ENCODE data around the gene GNB1.
"Not testable (repeated sequence)": the region's sequence is repeated elsewhere in the genome, so short reads cannot be mapped to it uniquely, and the experiment has no call there.

Gene GNB1

GRCh38 chr1:1752636-1753606 is 138.0 kb downstream of the GNB1 start:
- Histone ChIP-seq H3K27ac (ENCODE audit: low read depth, low read length, poor library complexity, severe bottlenecking) (no peak overlapping the region), H3K4me1 (ENCODE audit: insufficient read depth, low read length, severe bottlenecking) (peaks cover 4% of the 10 kb centered on the region), H3K4me2 (ENCODE audit: low read length) (no peak overlapping the region), H4K20me1 (ENCODE audit: insufficient read depth, low read length) (no peaks in the 10 kb centered on the region), H3K27me3 (ENCODE audit: insufficient read depth, low read length) (no peaks in the 10 kb centered on the region), H3K9ac (ENCODE audit: low read length) (no peak overlapping the region), H3K9me2 (ENCODE audit: low read depth, low read length) (no peaks in the 10 kb centered on the region), H3K9me3 (ENCODE audit: low read length) (no peaks in the 10 kb centered on the region), H3K4me3 (ENCODE audit: low read depth, low read length, poor library complexity, severe bottlenecking) (no peak overlapping the region), H3K79me2 (ENCODE audit: insufficient read depth, low read length) (no peaks in the 10 kb centered on the region), H3K36me3 (ENCODE audit: insufficient read depth, low read length) (peaks cover 61% of the 10 kb centered on the region), H3F3A (ENCODE audit: insufficient read depth, low read length) (no peaks in the 10 kb centered on the region), H2AFZ (ENCODE audit: low read length) (no peak overlapping the region)
- TF ChIP-seq CTCF (IDR thresholded peaks at IDR 0.05; ENCODE audit: low read length) (no peak), EZH2 (IDR thresholded peaks at IDR 0.05; ENCODE audit: borderline replicate concordance, low read length) (no peak)

- no peak overlapping the region for H3K27ac ChIP-seq (ENCODE audit: low read depth, low read length, poor library complexity, severe bottlenecking)
- H4K20me1 ChIP-seq (ENCODE audit: insufficient read depth, low read length): no peaks in the 10 kb centered on the region
- no peaks in the 10 kb centered on the region for H3K9me2 ChIP-seq (ENCODE audit: low read depth, low read length)
- H3K79me2 ChIP-seq (ENCODE audit: insufficient read depth, low read length): no peaks in the 10 kb centered on the region
- no peak overlapping the region for H3K4me3 ChIP-seq (ENCODE audit: low read depth, low read length, poor library complexity, severe bottlenecking)
- H3K9ac ChIP-seq (ENCODE audit: low read length): no peak overlapping the region
- H3K9me3 ChIP-seq (ENCODE audit: low read length): no peaks in the 10 kb centered on the region
- H3F3A ChIP-seq (ENCODE audit: insufficient read depth, low read length): no peaks in the 10 kb centered on the region
- H3K27me3 ChIP-seq (ENCODE audit: insufficient read depth, low read length): no peaks in the 10 kb centered on the region
- TF ChIP-seq CTCF (IDR thresholded peaks at IDR 0.05; ENCODE audit: low read length): no peak
- no peak for TF ChIP-seq EZH2 (IDR thresholded peaks at IDR 0.05; ENCODE audit: borderline replicate concordance, low read length)
- no peak overlapping the region for H3K4me2 ChIP-seq (ENCODE audit: low read length)
- H2AFZ ChIP-seq (ENCODE audit: low read length): no peak overlapping the region
- H3K4me1 ChIP-seq (ENCODE audit: insufficient read depth, low read length, severe bottlenecking): peaks cover 4% of the 10 kb centered on the region
- H3K36me3 ChIP-seq (ENCODE audit: insufficient read depth, low read length): peaks cover 54% of the 10 kb centered on the region
These were observed 138.7 kb downstream of the GNB1 start for GRCh38 chr1:1752190-1752589.

DNA sequence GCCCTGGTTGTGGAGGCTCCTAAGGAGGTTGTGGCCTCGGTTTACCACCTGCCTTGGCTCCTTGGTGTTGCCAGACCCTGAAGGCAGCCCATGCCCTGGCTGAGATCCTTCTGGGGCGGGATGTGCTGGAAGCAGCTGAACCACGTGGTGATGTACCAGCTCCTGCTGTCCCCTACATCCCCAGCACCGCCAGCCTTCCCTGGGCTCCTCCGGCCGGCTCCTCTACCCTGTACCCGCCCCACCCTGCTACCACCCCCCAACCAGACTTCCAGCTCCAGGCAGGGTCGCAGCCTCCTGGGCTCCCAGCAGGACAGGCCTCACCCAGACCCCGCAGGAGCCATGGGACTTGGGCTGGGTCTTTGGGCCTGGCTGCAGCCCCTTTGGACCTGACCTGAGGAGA is 140.9 kb downstream of the GNB1 start:
- H3K36me3 ChIP-seq (ENCODE audit: insufficient read depth, low read length): peaks cover 31% of the 10 kb centered on the region
- not testable (repeated sequence) for H3K9me2 ChIP-seq (ENCODE audit: low read depth, low read length); H3K4me2 ChIP-seq (ENCODE audit: low read length); H3K9ac ChIP-seq (ENCODE audit: low read length); H3K27me3 ChIP-seq (ENCODE audit: insufficient read depth, low read length); H3K9me3 ChIP-seq (ENCODE audit: low read length); H4K20me1 ChIP-seq (ENCODE audit: insufficient read depth, low read length); H2AFZ ChIP-seq (ENCODE audit: low read length); H3F3A ChIP-seq (ENCODE audit: insufficient read depth, low read length); H3K4me1 ChIP-seq (ENCODE audit: insufficient read depth, low read length, severe bottlenecking); H3K79me2 ChIP-seq (ENCODE audit: insufficient read depth, low read length); H3K27ac ChIP-seq (ENCODE audit: low read depth, low read length, poor library complexity, severe bottlenecking); H3K4me3 ChIP-seq (ENCODE audit: low read depth, low read length, poor library complexity, severe bottlenecking)
